GM23248 (cell line): ENCODE data around the gene CACFD1.

Experiments
- EZH2 ChIP-seq: fragments of 200-600 bp; sonication (generic); IDR thresholded peaks from 2 replicates; pipeline ENCODE4 v1.6.1; 2018; ENCODE audit warnings: antibody characterized with exemption, mild to moderate bottlenecking; ENCODE audit not compliant: insufficient read depth, poor library complexity, severe bottlenecking
- EZH2phosphoT487 ChIP-seq: fragments of 200-600 bp; sonication (generic); IDR thresholded peaks from 2 replicates; pipeline ENCODE4 v1.6.1; 2018; ENCODE audit warnings: antibody characterized with exemption, moderate library complexity, mild to moderate bottlenecking, low read depth; ENCODE audit not compliant: insufficient read depth

GRCh38 chr9:133437753-133438531 is 21.8 kb upstream of the CACFD1 start:
- TF ChIP-seq EZH2 (no peak), EZH2phosphoT487 (no peak)
